Lung (tissue), 12 donors: Measurements from ENCODE around the gene GPATCH4. TPM values are rescaled to one million over a fixed set of nuclear protein-coding genes. Genes with fewer than 3 reads are reported as not detected.
A peak's percentile ranks its signal among the peaks of the same experiment; 100 is the strongest.
"Not testable (repeated sequence)": the region's sequence is repeated elsewhere in the genome, so short reads cannot be mapped to it uniquely, and the experiment has no call there.

Source experiments
- ATAC-seq: fragments of 200-7000 bp; cut with Tn5 transposase; one replicate; pipeline ENCODE4 v1.9.1; 2020; ENCODE audit warnings: moderate number of reproducible peaks; ENCODE audit not compliant: insufficient read depth, low FRiP score
- DNase-seq, 3 donors: peaks; one replicate each; pipeline ENCODE4 v3.0.0-alpha.2; 2013 to 2017
- H3K27ac ChIP-seq, 2 donors: one replicate each; pipeline ENCODE4 v1.5.1; 2013; ENCODE audit warnings: mild to moderate bottlenecking in 2 of 2, moderate library complexity in 2 of 2, control low read depth in 1 of 2, inconsistent platforms in 1 of 2, low read depth in 1 of 2, low read length in 1 of 2
- H3K27me3 ChIP-seq, 3 donors: one replicate each; pipeline ENCODE4 v1.5.1; 2013; ENCODE audit warnings: low read length in 2 of 3; ENCODE audit not compliant: control insufficient read depth in 3 of 3, insufficient read depth in 3 of 3
- H3K36me3 ChIP-seq, 4 donors: one replicate each; pipeline ENCODE4 v1.5.1; 2013; ENCODE audit warnings: low read length in 4 of 4, mild to moderate bottlenecking in 1 of 4, moderate library complexity in 1 of 4; ENCODE audit not compliant: control insufficient read depth in 4 of 4, insufficient read depth in 4 of 4
- H3K4me1 ChIP-seq, 5 donors: one replicate each; pipeline ENCODE4 v1.5.1; 2013; ENCODE audit warnings: low read length in 5 of 5, mild to moderate bottlenecking in 2 of 5, moderate library complexity in 1 of 5; ENCODE audit not compliant: control insufficient read depth in 5 of 5, insufficient read depth in 5 of 5
- H3K4me3 ChIP-seq: one replicate; pipeline ENCODE4 v1.5.1; 2013; ENCODE audit warnings: mild to moderate bottlenecking, control low read depth, moderate library complexity
- H3K9ac ChIP-seq, 2 donors: one replicate each; pipeline ENCODE4 v1.5.1; 2013; ENCODE audit warnings: low read length in 2 of 2, control low read depth in 1 of 2; ENCODE audit not compliant: insufficient read depth in 1 of 2
- H3K9me3 ChIP-seq, 4 donors: one replicate each; pipeline ENCODE4 v1.5.1; 2013; ENCODE audit warnings: low read length in 3 of 4, mild to moderate bottlenecking in 1 of 4, moderate library complexity in 1 of 4; ENCODE audit not compliant: control insufficient read depth in 4 of 4, insufficient read depth in 3 of 4
- CTCF ChIP-seq: IDR thresholded peaks from 2 replicates; pipeline ENCODE4 v1.5.1; 2012; ENCODE audit warnings: mild to moderate bottlenecking; ENCODE audit errors: control extremely low read depth, extremely low read depth
- WGBS, 2 donors: extraction: QIAGEN DNeasy Blood & Tissue Kit; methylation state at CpG; one replicate each; pipeline ENCODE4 v1.1.7; 2013; 5-methylcytosine and 5-hydroxymethylcytosine counted together
- polyA plus RNA-seq, 2 donors: library from polyadenylated mRNA; stranded (reverse); fragments of 200-250 nt; gene quantifications; one replicate each; pipeline ENCODE4 v1.2.1, GENCODE V29; 2013
- total RNA-seq, 2 donors: library from RNA; depleted of rRNA in 1 of 2; stranded (reverse); fragments of >200 nt in 1 of 2; gene quantifications; one replicate each; pipeline ENCODE4 v1.2.1, GENCODE V29; 2014 to 2021
- donor health status: control.
- donor health status: control.
- donor health status: Bipolar disorder and iron deficiency.
- donor health status: healthy.
- donor health status: DM: yes; HTN: yes; CAD: no.

Gene GPATCH4
- total and polyA plus RNA-seq, 4 donors, result 11.9 to 34.3 (median 24.6) TPM

GRCh38 chr1:156590326-156591180 lies 10.7 kb downstream of the GPATCH4 start:
- Histone ChIP-seq H3K4me1 (peaks cover 0 to 12% (median 3%) of the 10 kb centered on the region in 5 donors), H3K27me3 (no peaks in the 10 kb centered on the region), H3K36me3 (peaks cover 0 to 18% (median 6%) of the 10 kb centered on the region in 4 donors), H3K27ac (peak overlapping the region; percentile 91), H3K9me3 (no peaks in the 10 kb centered on the region), H3K9ac (no peak overlapping the region), H3K4me3 (no peak overlapping the region)
- DNase-seq (no peak), ATAC-seq (no peak)
- no peak for TF ChIP-seq CTCF
- 87 to 92% methylated on average over 10 of the region's 10 CpGs for WGBS, 2 donors

- peaks cover 0 to 12% (median 3%) of the 10 kb centered on the region in 5 donors for H3K4me1 ChIP-seq
- H3K9me3 ChIP-seq, result no peaks in the 10 kb centered on the region
- no peak overlapping the region for H3K4me3 ChIP-seq
- DNase-seq (no peak), ATAC-seq (no peak)
- H3K27me3 ChIP-seq, result peaks cover 0 to 2% (median 0%) of the 10 kb centered on the region in 3 donors
- H3K36me3 ChIP-seq, result peaks cover 0 to 8% (median 3%) of the 10 kb centered on the region in 4 donors
- no peak overlapping the region for H3K9ac ChIP-seq
- 47 to 56% methylated on average over 5 of the region's 5 CpGs for WGBS, 2 donors
- no peak overlapping the region for H3K27ac ChIP-seq
- no peak for TF ChIP-seq CTCF
Measured at GRCh38 chr1:156589546-156589945, 11.7 kb downstream of the GPATCH4 start.

- ATAC-seq, H3K4me3 ChIP-seq, H3K9me3 ChIP-seq, H3K27me3 ChIP-seq, H3K9ac ChIP-seq, H3K36me3 ChIP-seq, H3K27ac ChIP-seq, DNase-seq: not testable (repeated sequence)
- H3K4me1 ChIP-seq, result peaks cover 0 to 12% (median 3%) of the 10 kb centered on the region in 5 donors
- WGBS, 2 donors, result 89 to 90% methylated on average over 8 of the region's 8 CpGs
Measured at GRCh38 chr1:156587927-156588326, 13.4 kb downstream of the GPATCH4 start.

- no peak overlapping the region for H3K9ac ChIP-seq
- H3K36me3 ChIP-seq, result no peaks in the 10 kb centered on the region
- H3K27me3 ChIP-seq, result peaks cover 0 to 2% (median 0%) of the 10 kb centered on the region in 3 donors
- H3K27ac ChIP-seq, result no peak overlapping the region
- TF ChIP-seq CTCF, result no peak
- peaks cover 0 to 5% (median under 1%) of the 10 kb centered on the region in 5 donors for H3K4me1 ChIP-seq
- ATAC-seq (no peak), DNase-seq (no peak)
- no peak overlapping the region for H3K4me3 ChIP-seq
- 85% methylated on average over 3 of the region's 3 CpGs for WGBS, 2 donors
- H3K9me3 ChIP-seq, result no peaks in the 10 kb centered on the region
Measured at GRCh38 chr1:156586892-156587477, 14.3 kb downstream of the GPATCH4 start.
